Measurements from ENCODE around the gene FRMD8. TPM values are rescaled to one million over a fixed set of nuclear protein-coding genes. Genes with fewer than 3 reads are reported as not detected.

Gene FRMD8
- polyA plus RNA-seq, 1 experiment: 21.6 TPM

GRCh38 chr11:65434057-65434666 is 47.7 kb downstream of the FRMD8 start:
- ChIA-PET CTCF (no interaction called here), POLR2A (interaction anchor here (0.6 to 0.7 kb wide), 2 partner anchors 74 kb away, joined by 3 to 5 read pairs; no protein-coding TSS in a partner anchor)
- no peak for TF ChIP-seq CTCF (IDR thresholded peaks at IDR 0.05; ENCODE audit: insufficient read depth, low read depth, low read length)
- Histone ChIP-seq H3K4me3 (ENCODE audit: low read depth, low read length) (no peak overlapping the region), H3K27me3 (ENCODE audit: control insufficient read depth, insufficient read depth, low read length) (no peaks in the 10 kb centered on the region), H3K36me3 (ENCODE audit: control insufficient read depth, insufficient read depth, low read length) (peaks cover 22% of the 10 kb centered on the region)
- DNase-seq (ENCODE audit: low read depth): no peak

GRCh38 chr11:65434667-65435410 is 48.4 kb downstream of the FRMD8 start:
- H3K36me3 ChIP-seq (ENCODE audit: control insufficient read depth, insufficient read depth, low read length): peaks cover 22% of the 10 kb centered on the region
- no peak for DNase-seq (ENCODE audit: low read depth)
- TF ChIP-seq CTCF (IDR thresholded peaks at IDR 0.05; ENCODE audit: insufficient read depth, low read depth, low read length): no peak
- H3K4me3 ChIP-seq (ENCODE audit: low read depth, low read length): no peak overlapping the region
- POLR2A ChIA-PET: interaction anchor here (0.6 kb wide), 1 partner anchor 73 kb away, joined by 5 read pairs; no protein-coding TSS in a partner anchor
- CTCF ChIA-PET: interaction anchor here (1.8 kb wide), 1 partner anchor 62 kb away, joined by 4 read pairs; no protein-coding TSS in a partner anchor
- no peaks in the 10 kb centered on the region for H3K27me3 ChIP-seq (ENCODE audit: control insufficient read depth, insufficient read depth, low read length)

GRCh38 chr11:65435411-65435931 is 49.0 kb downstream of the FRMD8 start:
- no peak overlapping the region for H3K4me3 ChIP-seq (ENCODE audit: low read depth, low read length)
- TF ChIP-seq CTCF (IDR thresholded peaks at IDR 0.05; ENCODE audit: insufficient read depth, low read depth, low read length): no peak
- no peak for DNase-seq (ENCODE audit: low read depth)
- ChIA-PET POLR2A (no interaction called here), CTCF (interaction anchor here (0.6 to 1.8 kb wide), 2 partner anchors 62 to 74 kb away, joined by 3 to 4 read pairs; no protein-coding TSS in a partner anchor)
- peaks cover 22% of the 10 kb centered on the region for H3K36me3 ChIP-seq (ENCODE audit: control insufficient read depth, insufficient read depth, low read length)
- H3K27me3 ChIP-seq (ENCODE audit: control insufficient read depth, insufficient read depth, low read length): no peaks in the 10 kb centered on the region

GRCh38 chr11:65435981-65436411 is 49.6 kb downstream of the FRMD8 start:
- DNase-seq (ENCODE audit: low read depth): no peak
- CTCF ChIA-PET: interaction anchor here (0.6 to 1.8 kb wide), 3 partner anchors 35 to 73 kb away, joined by 3 to 4 read pairs (median 3); no protein-coding TSS in a partner anchor

More at GRCh38 chr11:65435981-65436411, 49.6 kb downstream of the FRMD8 start:
- no peaks in the 10 kb centered on the region for H3K27me3 ChIP-seq (ENCODE audit: control insufficient read depth, insufficient read depth, low read length)
- peaks cover 22% of the 10 kb centered on the region for H3K36me3 ChIP-seq (ENCODE audit: control insufficient read depth, insufficient read depth, low read length)
- TF ChIP-seq CTCF (IDR thresholded peaks at IDR 0.05; ENCODE audit: insufficient read depth, low read depth, low read length): no peak
- H3K4me3 ChIP-seq (ENCODE audit: low read depth, low read length): no peak overlapping the region
- POLR2A ChIA-PET: no interaction called here

Measured in BJ (cell line).